ENCODE measurements around the gene GLI2. TPM values are rescaled to one million over a fixed set of nuclear protein-coding genes. Genes with fewer than 3 reads are reported as not detected.

GLI2 gene
- total and polyA plus RNA-seq, 2 of the 8 experiments (the other 6 are each of a cell fraction or from before 2014, with no cell fraction given), result 18.4 to 46.9 TPM

DNA sequence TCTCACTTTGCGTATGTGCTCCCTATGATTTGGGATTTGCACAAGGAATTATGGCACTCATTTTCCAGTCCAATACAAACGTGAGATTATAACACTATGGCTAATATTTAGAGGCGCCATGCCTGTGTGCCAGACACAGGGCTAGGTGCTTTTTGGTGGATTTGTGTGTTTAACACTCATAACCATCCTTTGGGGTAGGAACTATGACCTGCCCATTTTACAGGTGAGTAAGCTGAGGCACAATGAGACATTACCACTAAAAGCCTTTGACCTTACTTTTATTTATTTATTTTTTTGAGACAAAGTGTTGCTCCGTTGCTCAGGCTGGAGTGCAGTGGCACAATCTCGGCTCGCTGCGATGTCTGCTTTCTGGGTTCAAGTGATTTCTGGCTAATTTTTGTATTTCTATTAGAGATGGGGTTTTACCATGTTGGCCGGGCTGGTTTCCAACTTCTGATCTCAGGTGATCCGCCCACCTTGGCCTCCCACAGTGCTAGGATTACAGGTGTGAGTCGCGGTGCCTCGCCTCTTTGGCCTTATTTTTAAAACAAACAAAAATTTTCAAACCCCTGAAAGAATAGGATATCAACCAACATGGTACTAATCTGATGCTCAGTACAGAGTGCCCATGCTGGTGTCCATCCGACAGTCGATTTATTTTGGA lies 26.6 kb upstream of the GLI2 start (continued):
- TF ChIP-seq, protein P1, sequence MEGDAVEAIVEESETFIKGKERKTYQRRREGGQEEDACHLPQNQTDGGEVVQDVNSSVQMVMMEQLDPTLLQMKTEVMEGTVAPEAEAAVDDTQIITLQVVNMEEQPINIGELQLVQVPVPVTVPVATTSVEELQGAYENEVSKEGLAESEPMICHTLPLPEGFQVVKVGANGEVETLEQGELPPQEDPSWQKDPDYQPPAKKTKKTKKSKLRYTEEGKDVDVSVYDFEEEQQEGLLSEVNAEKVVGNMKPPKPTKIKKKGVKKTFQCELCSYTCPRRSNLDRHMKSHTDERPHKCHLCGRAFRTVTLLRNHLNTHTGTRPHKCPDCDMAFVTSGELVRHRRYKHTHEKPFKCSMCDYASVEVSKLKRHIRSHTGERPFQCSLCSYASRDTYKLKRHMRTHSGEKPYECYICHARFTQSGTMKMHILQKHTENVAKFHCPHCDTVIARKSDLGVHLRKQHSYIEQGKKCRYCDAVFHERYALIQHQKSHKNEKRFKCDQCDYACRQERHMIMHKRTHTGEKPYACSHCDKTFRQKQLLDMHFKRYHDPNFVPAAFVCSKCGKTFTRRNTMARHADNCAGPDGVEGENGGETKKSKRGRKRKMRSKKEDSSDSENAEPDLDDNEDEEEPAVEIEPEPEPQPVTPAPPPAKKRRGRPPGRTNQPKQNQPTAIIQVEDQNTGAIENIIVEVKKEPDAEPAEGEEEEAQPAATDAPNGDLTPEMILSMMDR (IDR thresholded peaks at IDR 0.05; ENCODE audit: control extremely low read depth in 1 of 3, insufficient read depth in 1 of 3, low read depth in 1 of 3, low read length in 3 of 3), result no peak
- TF ChIP-seq FOSL1 (IDR thresholded peaks at IDR 0.05; ENCODE audit: insufficient read depth, low read depth, low read length) (no peak), EZH2 (IDR thresholded peaks at IDR 0.05; ENCODE audit: low read depth, low read length, severe bottlenecking) (no peak), RFX5 (IDR thresholded peaks at IDR 0.05; ENCODE audit: borderline replicate concordance, low read depth, low read length) (no peak), RNF2 (IDR thresholded peaks at IDR 0.05; ENCODE audit: borderline replicate concordance, low read depth, low read length, missing control alignments, poor library complexity, severe bottlenecking) (no peak)
- TF ChIP-seq, protein P2, sequence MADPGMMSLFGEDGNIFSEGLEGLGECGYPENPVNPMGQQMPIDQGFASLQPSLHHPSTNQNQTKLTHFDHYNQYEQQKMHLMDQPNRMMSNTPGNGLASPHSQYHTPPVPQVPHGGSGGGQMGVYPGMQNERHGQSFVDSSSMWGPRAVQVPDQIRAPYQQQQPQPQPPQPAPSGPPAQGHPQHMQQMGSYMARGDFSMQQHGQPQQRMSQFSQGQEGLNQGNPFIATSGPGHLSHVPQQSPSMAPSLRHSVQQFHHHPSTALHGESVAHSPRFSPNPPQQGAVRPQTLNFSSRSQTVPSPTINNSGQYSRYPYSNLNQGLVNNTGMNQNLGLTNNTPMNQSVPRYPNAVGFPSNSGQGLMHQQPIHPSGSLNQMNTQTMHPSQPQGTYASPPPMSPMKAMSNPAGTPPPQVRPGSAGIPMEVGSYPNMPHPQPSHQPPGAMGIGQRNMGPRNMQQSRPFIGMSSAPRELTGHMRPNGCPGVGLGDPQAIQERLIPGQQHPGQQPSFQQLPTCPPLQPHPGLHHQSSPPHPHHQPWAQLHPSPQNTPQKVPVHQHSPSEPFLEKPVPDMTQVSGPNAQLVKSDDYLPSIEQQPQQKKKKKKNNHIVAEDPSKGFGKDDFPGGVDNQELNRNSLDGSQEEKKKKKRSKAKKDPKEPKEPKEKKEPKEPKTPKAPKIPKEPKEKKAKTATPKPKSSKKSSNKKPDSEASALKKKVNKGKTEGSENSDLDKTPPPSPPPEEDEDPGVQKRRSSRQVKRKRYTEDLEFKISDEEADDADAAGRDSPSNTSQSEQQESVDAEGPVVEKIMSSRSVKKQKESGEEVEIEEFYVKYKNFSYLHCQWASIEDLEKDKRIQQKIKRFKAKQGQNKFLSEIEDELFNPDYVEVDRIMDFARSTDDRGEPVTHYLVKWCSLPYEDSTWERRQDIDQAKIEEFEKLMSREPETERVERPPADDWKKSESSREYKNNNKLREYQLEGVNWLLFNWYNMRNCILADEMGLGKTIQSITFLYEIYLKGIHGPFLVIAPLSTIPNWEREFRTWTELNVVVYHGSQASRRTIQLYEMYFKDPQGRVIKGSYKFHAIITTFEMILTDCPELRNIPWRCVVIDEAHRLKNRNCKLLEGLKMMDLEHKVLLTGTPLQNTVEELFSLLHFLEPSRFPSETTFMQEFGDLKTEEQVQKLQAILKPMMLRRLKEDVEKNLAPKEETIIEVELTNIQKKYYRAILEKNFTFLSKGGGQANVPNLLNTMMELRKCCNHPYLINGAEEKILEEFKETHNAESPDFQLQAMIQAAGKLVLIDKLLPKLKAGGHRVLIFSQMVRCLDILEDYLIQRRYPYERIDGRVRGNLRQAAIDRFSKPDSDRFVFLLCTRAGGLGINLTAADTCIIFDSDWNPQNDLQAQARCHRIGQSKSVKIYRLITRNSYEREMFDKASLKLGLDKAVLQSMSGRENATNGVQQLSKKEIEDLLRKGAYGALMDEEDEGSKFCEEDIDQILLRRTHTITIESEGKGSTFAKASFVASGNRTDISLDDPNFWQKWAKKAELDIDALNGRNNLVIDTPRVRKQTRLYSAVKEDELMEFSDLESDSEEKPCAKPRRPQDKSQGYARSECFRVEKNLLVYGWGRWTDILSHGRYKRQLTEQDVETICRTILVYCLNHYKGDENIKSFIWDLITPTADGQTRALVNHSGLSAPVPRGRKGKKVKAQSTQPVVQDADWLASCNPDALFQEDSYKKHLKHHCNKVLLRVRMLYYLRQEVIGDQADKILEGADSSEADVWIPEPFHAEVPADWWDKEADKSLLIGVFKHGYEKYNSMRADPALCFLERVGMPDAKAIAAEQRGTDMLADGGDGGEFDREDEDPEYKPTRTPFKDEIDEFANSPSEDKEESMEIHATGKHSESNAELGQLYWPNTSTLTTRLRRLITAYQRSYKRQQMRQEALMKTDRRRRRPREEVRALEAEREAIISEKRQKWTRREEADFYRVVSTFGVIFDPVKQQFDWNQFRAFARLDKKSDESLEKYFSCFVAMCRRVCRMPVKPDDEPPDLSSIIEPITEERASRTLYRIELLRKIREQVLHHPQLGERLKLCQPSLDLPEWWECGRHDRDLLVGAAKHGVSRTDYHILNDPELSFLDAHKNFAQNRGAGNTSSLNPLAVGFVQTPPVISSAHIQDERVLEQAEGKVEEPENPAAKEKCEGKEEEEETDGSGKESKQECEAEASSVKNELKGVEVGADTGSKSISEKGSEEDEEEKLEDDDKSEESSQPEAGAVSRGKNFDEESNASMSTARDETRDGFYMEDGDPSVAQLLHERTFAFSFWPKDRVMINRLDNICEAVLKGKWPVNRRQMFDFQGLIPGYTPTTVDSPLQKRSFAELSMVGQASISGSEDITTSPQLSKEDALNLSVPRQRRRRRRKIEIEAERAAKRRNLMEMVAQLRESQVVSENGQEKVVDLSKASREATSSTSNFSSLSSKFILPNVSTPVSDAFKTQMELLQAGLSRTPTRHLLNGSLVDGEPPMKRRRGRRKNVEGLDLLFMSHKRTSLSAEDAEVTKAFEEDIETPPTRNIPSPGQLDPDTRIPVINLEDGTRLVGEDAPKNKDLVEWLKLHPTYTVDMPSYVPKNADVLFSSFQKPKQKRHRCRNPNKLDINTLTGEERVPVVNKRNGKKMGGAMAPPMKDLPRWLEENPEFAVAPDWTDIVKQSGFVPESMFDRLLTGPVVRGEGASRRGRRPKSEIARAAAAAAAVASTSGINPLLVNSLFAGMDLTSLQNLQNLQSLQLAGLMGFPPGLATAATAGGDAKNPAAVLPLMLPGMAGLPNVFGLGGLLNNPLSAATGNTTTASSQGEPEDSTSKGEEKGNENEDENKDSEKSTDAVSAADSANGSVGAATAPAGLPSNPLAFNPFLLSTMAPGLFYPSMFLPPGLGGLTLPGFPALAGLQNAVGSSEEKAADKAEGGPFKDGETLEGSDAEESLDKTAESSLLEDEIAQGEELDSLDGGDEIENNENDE (IDR thresholded peaks at IDR 0.05; ENCODE audit: insufficient replicate concordance, low read length), result no peak

All from H1 (cell line).